Spinal cord (tissue), 10 donors: ENCODE results near the gene EYA2. TPM values are rescaled to one million over a fixed set of nuclear protein-coding genes. Genes with fewer than 3 reads are reported as not detected.

Experiments used
- DNase-seq, 6 donors: peaks; one replicate each; pipeline versions ENCODE4 v3.0.0 to v3.0.0-alpha.2; 2013 to 2015; ENCODE audit warnings: low spot score in 6 of 6, low read depth in 4 of 6
- H3K27ac ChIP-seq: one replicate; pipeline ENCODE4 v1.5.1; 2013; ENCODE audit warnings: low read depth, low read length, control low read depth
- H3K27me3 ChIP-seq: one replicate; pipeline ENCODE4 v1.6.1; 2013; ENCODE audit warnings: low read length; ENCODE audit not compliant: control insufficient read depth, insufficient read depth
- H3K36me3 ChIP-seq: one replicate; pipeline ENCODE4 v1.6.1; 2013; ENCODE audit warnings: low read length; ENCODE audit not compliant: control insufficient read depth, insufficient read depth
- H3K4me1 ChIP-seq: one replicate; pipeline ENCODE4 v1.6.1; 2013; ENCODE audit warnings: low read length; ENCODE audit not compliant: control insufficient read depth, insufficient read depth
- H3K4me3 ChIP-seq: one replicate; pipeline ENCODE4 v1.5.1; 2013; ENCODE audit warnings: low read depth, low read length, control low read depth
- H3K9me3 ChIP-seq: one replicate; pipeline ENCODE4 v1.6.1; 2013; ENCODE audit warnings: low read length; ENCODE audit not compliant: control insufficient read depth, insufficient read depth
- WGBS: methylation state at CpG from one replicate; pipeline ENCODE4 v1.1.5; 2013; ENCODE audit warnings: missing lambda C conversion rate; ENCODE audit not compliant: insufficient coverage; 5-methylcytosine and 5-hydroxymethylcytosine counted together
- polyA plus RNA-seq, 2 donors: library from polyadenylated mRNA; unstranded; fragments of 120-200 nt; gene quantifications; one replicate each; pipeline ENCODE4 v1.2.1, GENCODE V29; 2013; ENCODE audit not compliant: insufficient read length in 2 of 2
- total RNA-seq, 2 donors: library from RNA; depleted of rRNA in 1 of 2; stranded (reverse); fragments of 120-200 nt in 1 of 2; fragments of >200 nt in 1 of 2; gene quantifications; one replicate each; pipeline versions ENCODE4 v1.2.3 to v1.2.4, GENCODE V29; 2013 to 2014
- donor health status: healthy.

The EYA2 gene
- total and polyA plus RNA-seq, 4 donors: 10.7 to 32.7 (median 25.0) TPM

DNA sequence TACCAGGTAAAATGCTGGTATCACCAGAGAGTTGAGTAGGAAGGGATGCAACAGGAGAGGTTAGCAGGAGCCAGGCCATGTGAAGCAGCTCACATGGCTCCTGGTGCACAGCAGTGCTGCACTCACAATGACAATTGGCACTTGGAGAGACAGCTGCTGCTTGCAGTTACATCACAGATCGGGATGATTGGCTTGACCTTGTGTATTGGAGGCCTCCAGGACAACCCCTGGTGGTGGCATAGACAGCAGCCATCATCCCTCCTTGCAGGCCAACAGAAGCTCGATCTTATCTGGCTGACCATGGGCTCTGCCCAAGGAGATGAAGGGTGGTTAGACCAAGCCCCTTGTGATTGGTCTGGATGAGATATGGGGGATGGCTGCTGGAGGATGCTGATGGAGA, 73.0 kb downstream of the EYA2 start:
- Histone ChIP-seq H3K27me3 (no peaks in the 10 kb centered on the region), H3K4me3 (no peak overlapping the region), H3K27ac (no peak overlapping the region), H3K9me3 (no peaks in the 10 kb centered on the region), H3K4me1 (peaks cover 11% of the 10 kb centered on the region), H3K36me3 (no peaks in the 10 kb centered on the region)
- WGBS: 92% methylated on average over 2 of the region's 2 CpGs
- DNase-seq: no peak

DNA sequence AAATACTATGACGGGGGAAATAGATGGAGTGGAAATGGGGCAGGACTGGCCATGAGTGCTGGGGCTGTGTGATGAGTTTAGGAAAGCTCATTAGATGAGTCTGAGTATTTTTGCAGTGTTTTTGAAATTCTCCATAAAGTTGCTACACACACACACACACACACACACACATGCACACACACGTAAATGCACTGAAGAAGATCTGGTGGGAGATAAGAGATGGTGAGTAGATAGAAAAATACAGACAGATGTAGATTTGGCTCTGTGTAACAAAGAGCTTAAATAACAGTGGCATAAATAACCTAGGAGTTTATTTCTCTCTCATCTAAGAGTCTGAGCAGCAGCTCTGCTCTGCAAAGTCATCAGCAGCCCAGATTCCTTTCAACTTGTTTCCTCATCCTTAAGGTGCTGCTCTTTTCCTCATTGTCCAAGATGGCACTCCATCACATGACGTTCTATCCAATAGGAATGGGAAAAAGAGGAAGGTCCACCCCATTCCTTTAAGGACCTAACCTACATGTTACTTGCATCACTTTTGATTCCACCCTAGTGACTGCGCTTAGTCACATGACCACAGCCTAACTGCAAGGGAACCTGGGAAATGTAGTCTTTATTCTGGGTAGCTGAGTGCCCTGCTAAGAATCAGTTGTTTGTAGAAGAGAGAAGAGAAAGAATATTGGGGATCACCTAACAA, 76.4 kb downstream of the EYA2 start:
- peak in 5 of 6 donors; percentile 33 to 98 (median 75) for DNase-seq
- no peak overlapping the region for H3K27ac ChIP-seq
- H3K4me3 ChIP-seq: no peak overlapping the region
- no peaks in the 10 kb centered on the region for H3K36me3 ChIP-seq
- no peaks in the 10 kb centered on the region for H3K27me3 ChIP-seq
- 38% methylated on average over 1 of the region's 4 CpGs for WGBS
- no peaks in the 10 kb centered on the region for H3K9me3 ChIP-seq
- no peaks in the 10 kb centered on the region for H3K4me1 ChIP-seq

- Histone ChIP-seq H3K4me1 (peaks cover 5% of the 10 kb centered on the region), H3K36me3 (peaks cover 2% of the 10 kb centered on the region), H3K27ac (no peak overlapping the region), H3K9me3 (no peaks in the 10 kb centered on the region), H3K27me3 (no peaks in the 10 kb centered on the region), H3K4me3 (no peak overlapping the region)
- no CpG with 5 or more reads among the region's 6 CpGs for WGBS
- DNase-seq: peak in 1 of 6 donors; percentile 62
These were observed 79.1 kb downstream of the EYA2 start for GRCh38 chr20:46973766-46974165.

- no peaks in the 10 kb centered on the region for H3K9me3 ChIP-seq
- H3K27ac ChIP-seq: no peak overlapping the region
- H3K4me3 ChIP-seq: no peak overlapping the region
- 74% methylated on average over 3 of the region's 10 CpGs for WGBS
- no peak for DNase-seq
- no peaks in the 10 kb centered on the region for H3K27me3 ChIP-seq
- H3K36me3 ChIP-seq: peaks cover 2% of the 10 kb centered on the region
- H3K4me1 ChIP-seq: peaks cover 11% of the 10 kb centered on the region
These were observed 80.2 kb downstream of the EYA2 start for GRCh38 chr20:46974669-46975434.

GRCh38 chr20:46975976-46976375, 81.3 kb downstream of the EYA2 start:
- Histone ChIP-seq H3K4me3 (no peak overlapping the region), H3K27me3 (no peaks in the 10 kb centered on the region), H3K9me3 (no peaks in the 10 kb centered on the region), H3K36me3 (peaks cover 2% of the 10 kb centered on the region), H3K27ac (no peak overlapping the region), H3K4me1 (peaks cover 11% of the 10 kb centered on the region)
- DNase-seq: no peak
- WGBS: 94% methylated on average over 4 of the region's 6 CpGs

DNA sequence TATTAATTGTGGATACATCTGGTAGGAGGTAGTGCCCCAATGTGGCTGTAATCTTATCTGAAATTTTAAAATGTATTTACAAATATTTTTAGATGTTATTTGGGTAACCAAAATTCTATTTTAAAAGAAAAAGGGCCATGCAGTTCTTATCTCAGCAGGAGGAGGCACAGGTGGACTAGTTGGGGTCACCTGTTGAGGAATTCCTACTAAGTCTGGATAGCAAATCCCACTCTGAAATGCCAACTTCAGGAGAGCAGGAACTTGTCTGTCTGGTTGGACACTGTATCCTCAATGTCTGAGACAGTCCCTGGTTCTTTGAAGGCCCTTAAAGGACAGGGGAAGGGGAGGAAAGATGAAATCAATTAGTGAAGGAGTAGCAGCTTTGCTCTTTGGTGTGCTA, 82.6 kb downstream of the EYA2 start:
- peaks cover 2% of the 10 kb centered on the region for H3K36me3 ChIP-seq
- H3K27me3 ChIP-seq: no peaks in the 10 kb centered on the region
- no peak overlapping the region for H3K4me3 ChIP-seq
- peaks cover 11% of the 10 kb centered on the region for H3K4me1 ChIP-seq
- no peak overlapping the region for H3K27ac ChIP-seq
- H3K9me3 ChIP-seq: no peaks in the 10 kb centered on the region
- DNase-seq: no peak

GRCh38 chr20:46977909-46978588, 83.4 kb downstream of the EYA2 start:
- Histone ChIP-seq H3K4me1 (peaks cover 11% of the 10 kb centered on the region), H3K27ac (no peak overlapping the region), H3K27me3 (no peaks in the 10 kb centered on the region), H3K9me3 (peaks cover 6% of the 10 kb centered on the region), H3K36me3 (peaks cover 2% of the 10 kb centered on the region), H3K4me3 (no peak overlapping the region)
- WGBS: 95% methylated on average over 12 of the region's 13 CpGs
- no peak for DNase-seq

DNA sequence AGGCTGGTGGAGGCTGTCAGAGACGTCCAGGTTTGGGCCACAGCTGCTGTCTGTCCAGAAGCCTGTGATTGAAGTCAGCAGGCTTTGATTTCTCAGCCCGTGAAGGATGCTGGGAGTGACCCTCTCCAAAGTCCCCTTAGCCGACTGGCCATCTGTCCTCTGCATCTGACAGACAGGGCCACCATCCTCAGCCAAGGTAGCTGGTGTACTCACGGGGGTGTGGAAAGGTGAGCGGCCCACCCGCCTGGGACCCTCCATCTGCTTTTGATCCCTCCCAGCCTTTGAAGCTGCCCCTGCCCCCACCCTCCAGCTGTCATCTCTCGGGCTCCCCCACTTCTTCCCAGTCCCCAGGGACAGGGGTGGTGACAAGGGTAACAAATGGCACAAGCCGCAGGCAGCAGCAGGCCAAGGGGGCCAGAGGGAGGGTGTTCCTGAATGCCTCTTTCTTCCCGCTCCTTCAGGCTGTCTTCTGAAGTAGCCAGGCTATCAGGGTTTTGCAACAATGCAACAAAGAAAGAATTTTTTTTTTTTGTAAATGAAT, 84.4 kb downstream of the EYA2 start:
- WGBS: 29% methylated on average over 3 of the region's 9 CpGs
- peak in 1 of 6 donors; percentile 43 for DNase-seq
- H3K4me3 ChIP-seq: no peak overlapping the region
- no peak overlapping the region for H3K27ac ChIP-seq
- no peaks in the 10 kb centered on the region for H3K27me3 ChIP-seq
- peaks cover 6% of the 10 kb centered on the region for H3K9me3 ChIP-seq
- peaks cover 11% of the 10 kb centered on the region for H3K4me1 ChIP-seq
- peaks cover 2% of the 10 kb centered on the region for H3K36me3 ChIP-seq

- Histone ChIP-seq H3K36me3 (peaks cover 2% of the 10 kb centered on the region), H3K27me3 (no peaks in the 10 kb centered on the region), H3K9me3 (peaks cover 6% of the 10 kb centered on the region), H3K4me1 (peaks cover 11% of the 10 kb centered on the region), H3K4me3 (no peak overlapping the region), H3K27ac (no peak overlapping the region)
- DNase-seq: no peak
- WGBS: 48% methylated on average over 6 of the region's 8 CpGs
These were observed 85.1 kb downstream of the EYA2 start for GRCh38 chr20:46979603-46980241.
